Measurements from ENCODE around the gene MRPS18B.
A peak's percentile ranks its signal among the peaks of the same experiment; 100 is the strongest.

Gene MRPS18B

GRCh38 chr6:30617565-30618269, at the start of gene MRPS18B:
TSS of gene MRPS18B (plus strand) at chr6:30617840. CDS start at chr6:30617866, 26 bp downstream.
- no peak for TF ChIP-seq CTCF (conservative IDR thresholded peaks at IDR 0.05; ENCODE audit: low read depth, low read length)
- H3K4me3 ChIP-seq (ENCODE audit: low read depth, low read length) = peak within 1 kb of the TSS; percentile 90

GRCh38 chr6:30568245-30568644, 49.4 kb upstream of the MRPS18B start:
- no peak overlapping the region for H3K4me3 ChIP-seq (ENCODE audit: low read depth, low read length)
- no peak for DNase-seq (ENCODE audit: low read depth)
- TF ChIP-seq CTCF (conservative IDR thresholded peaks at IDR 0.05; ENCODE audit: low read depth, low read length) = no peak

More at GRCh38 chr6:30617565-30618269, at the start of gene MRPS18B:
- peak; percentile 99 for DNase-seq (ENCODE audit: low read depth)

GRCh38 chr6:30570263-30570662, 47.4 kb upstream of the MRPS18B start:
- no peak for TF ChIP-seq CTCF (conservative IDR thresholded peaks at IDR 0.05; ENCODE audit: low read depth, low read length)
- DNase-seq (ENCODE audit: low read depth) = no peak
- H3K4me3 ChIP-seq (ENCODE audit: low read depth, low read length) = peak overlapping the region; percentile 79

GRCh38 chr6:30570740-30571074, 46.9 kb upstream of the MRPS18B start:
- no peak for TF ChIP-seq CTCF (conservative IDR thresholded peaks at IDR 0.05; ENCODE audit: low read depth, low read length)
- DNase-seq (ENCODE audit: low read depth) = no peak
- H3K4me3 ChIP-seq (ENCODE audit: low read depth, low read length) = peak overlapping the region; percentile 79

GRCh38 chr6:30571075-30571761, 46.4 kb upstream of the MRPS18B start, which contains the start of gene ABCF1:
TSS of gene ABCF1 (plus strand) at chr6:30571442. CDS start at chr6:30571488, 46 bp downstream.
- DNase-seq (ENCODE audit: low read depth) = peak; percentile 98
- TF ChIP-seq CTCF (conservative IDR thresholded peaks at IDR 0.05; ENCODE audit: low read depth, low read length) = no peak
- peak within 1 kb of the TSS; percentile 79 for H3K4me3 ChIP-seq (ENCODE audit: low read depth, low read length)

GRCh38 chr6:30571762-30572082, 45.9 kb upstream of the MRPS18B start:
- DNase-seq (ENCODE audit: low read depth) = no peak
- peak overlapping the region; percentile 79 for H3K4me3 ChIP-seq (ENCODE audit: low read depth, low read length)
- no peak for TF ChIP-seq CTCF (conservative IDR thresholded peaks at IDR 0.05; ENCODE audit: low read depth, low read length)

DNA sequence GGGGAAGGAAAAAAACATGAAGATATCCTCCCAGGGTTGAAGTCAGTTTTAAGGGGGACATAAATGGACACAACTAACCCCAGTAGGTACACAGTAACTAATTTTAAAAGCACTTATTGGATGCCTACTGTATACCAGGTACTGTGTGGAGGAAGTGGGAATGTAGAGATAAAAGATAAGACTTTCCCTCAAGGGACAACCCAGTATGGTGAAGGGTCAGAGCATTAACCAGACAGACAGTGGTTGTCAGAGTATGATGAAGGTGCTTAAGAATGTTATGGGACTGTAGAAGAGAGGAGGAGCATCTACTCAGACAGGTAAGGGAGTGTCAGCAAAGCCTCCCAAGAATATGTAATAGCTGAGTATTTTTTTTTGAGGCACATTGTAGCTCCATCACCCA, 45.5 kb upstream of the MRPS18B start:
- H3K4me3 ChIP-seq (ENCODE audit: low read depth, low read length) = peak overlapping the region; percentile 79
- no peak for DNase-seq (ENCODE audit: low read depth)
- no peak for TF ChIP-seq CTCF (conservative IDR thresholded peaks at IDR 0.05; ENCODE audit: low read depth, low read length)

Measured in choroid plexus epithelial cell (primary cell).